Large intestine (tissue), 1 donor: ENCODE data around the gene BEND6. TPM values are rescaled to one million over a fixed set of nuclear protein-coding genes. Genes with fewer than 3 reads are reported as not detected.

Experiments
- polyA plus RNA-seq: library from polyadenylated mRNA; unstranded; fragments of 120-200 nt; gene quantifications from one replicate; pipeline ENCODE4 v1.2.1, GENCODE V29; 2013

Gene BEND6
- polyA plus RNA-seq, 1 donor: 1.2 TPM

Other genes with a start within 250 kb of the BEND6 start
- 12.9 TPM for gene KIAA1586, start 91.6 kb downstream of the BEND6 start, polyA plus RNA-seq
- gene ZNF451, start 135.1 kb downstream of the BEND6 start, polyA plus RNA-seq: 27.6 TPM
- gene BAG2, start 217.2 kb downstream of the BEND6 start, polyA plus RNA-seq: 4.3 TPM